HG03196 (cell line): ENCODE measurements around the gene BCDIN3D.

Source experiments
- ATAC-seq: cut with Tn5 transposase; IDR thresholded peaks from one replicate; pipeline ENCODE4 v1.9.1; 2021; ENCODE audit not compliant: unreplicated experiment

Gene BCDIN3D

GRCh38 chr12:49798934-49799333, 44.0 kb downstream of the BCDIN3D start:
- ATAC-seq, result no peak

GRCh38 chr12:49798248-49798647, 44.7 kb downstream of the BCDIN3D start:
- ATAC-seq, result no peak

GRCh38 chr12:49797449-49797776, 45.5 kb downstream of the BCDIN3D start:
- no peak for ATAC-seq

GRCh38 chr12:49796606-49797448, 46.1 kb downstream of the BCDIN3D start:
- no peak for ATAC-seq

GRCh38 chr12:49796155-49796554, 46.8 kb downstream of the BCDIN3D start:
- no peak for ATAC-seq

GRCh38 chr12:49795654-49796105, 47.2 kb downstream of the BCDIN3D start:
- no peak for ATAC-seq

GRCh38 chr12:49794811-49795653, 47.9 kb downstream of the BCDIN3D start:
- no peak for ATAC-seq

GRCh38 chr12:49794021-49794420, 48.9 kb downstream of the BCDIN3D start:
- ATAC-seq, result no peak

GRCh38 chr12:49793620-49794019, 49.3 kb downstream of the BCDIN3D start:
- no peak for ATAC-seq

- no peak for ATAC-seq
Observed at GRCh38 chr12:49792976-49793580, 49.8 kb downstream of the BCDIN3D start.

- ATAC-seq, result no peak
Observed at GRCh38 chr12:49792181-49792970, 50.5 kb downstream of the BCDIN3D start.

- no peak for ATAC-seq
Observed at GRCh38 chr12:49791700-49792099, 51.2 kb downstream of the BCDIN3D start.

- no peak for ATAC-seq
Observed at GRCh38 chr12:49790741-49791555, 52.0 kb downstream of the BCDIN3D start.

GRCh38 chr12:49789992-49790391, 52.9 kb downstream of the BCDIN3D start:
- ATAC-seq, result no peak

GRCh38 chr12:49787672-49788071, 55.2 kb downstream of the BCDIN3D start:
- no peak for ATAC-seq
